ENCODE data around the gene RPLP1.

The RPLP1 gene
- long read RNA-seq, transcript RPLP1-201 (4 exons, 1,197 nt), result major isoform, 1,697 of 1,723 reads
- long read RNA-seq, partial matches to known transcripts, result 12 of 1,723 reads
- long read RNA-seq, other reads (novel, unspliced or antisense), result 9 of 1,723 reads

- H3K4me3 ChIP-seq (replicated peaks; ENCODE audit: insufficient read depth, low read length), result peak within 1 kb of the TSS; percentile 75
- peak within 1 kb of the TSS; percentile 88 for H3K27ac ChIP-seq (replicated peaks)
- DNase-seq (ENCODE audit: low read depth in 1 of 2, low spot score in 1 of 2), result peak; percentile 95 to 96
- no peaks in the 10 kb centered on the region for H3K27me3 ChIP-seq (ENCODE audit: insufficient read depth, poor library complexity, severe bottlenecking)
- TF ChIP-seq SPI1 (IDR thresholded peaks at IDR 0.05; ENCODE audit: borderline replicate concordance, low read depth) (no peak), POLR2AphosphoS5 (IDR thresholded peaks at IDR 0.05; ENCODE audit: low read depth) (peak; percentile 99), CTCF (IDR thresholded peaks at IDR 0.05; ENCODE audit: insufficient read depth, low read length) (no peak), REST (IDR thresholded peaks at IDR 0.05; ENCODE audit: insufficient replicate concordance, low read depth) (peak; percentile 84), GABPA (IDR thresholded peaks at IDR 0.05; ENCODE audit: low read depth) (peak; percentile 12; the same call in 1 of the 2 replicates)
Observed at GRCh38 chr15:69452692-69453521, at the start of gene RPLP1. Gene RPLP1 (plus strand): TSS chr15:69452818. CDS start chr15:69452949, 131 bp downstream.

- TF ChIP-seq CTCF (IDR thresholded peaks at IDR 0.05; ENCODE audit: insufficient read depth, low read length) (no peak), SPI1 (IDR thresholded peaks at IDR 0.05; ENCODE audit: borderline replicate concordance, low read depth) (no peak), GABPA (IDR thresholded peaks at IDR 0.05; ENCODE audit: low read depth) (no peak), REST (IDR thresholded peaks at IDR 0.05; ENCODE audit: insufficient replicate concordance, low read depth) (no peak), POLR2AphosphoS5 (IDR thresholded peaks at IDR 0.05; ENCODE audit: low read depth) (no peak)
- Histone ChIP-seq H3K4me3 (replicated peaks; ENCODE audit: insufficient read depth, low read length) (no peak overlapping the region), H3K27ac (replicated peaks) (no peak overlapping the region), H3K27me3 (ENCODE audit: insufficient read depth, poor library complexity, severe bottlenecking) (no peaks in the 10 kb centered on the region)
- DNase-seq (ENCODE audit: low read depth in 1 of 2, low spot score in 1 of 2), result no peak
Observed at GRCh38 chr15:69403594-69403993, 49.0 kb upstream of the RPLP1 start.

GRCh38 chr15:69405110-69405509 lies 47.5 kb upstream of the RPLP1 start:
- Histone ChIP-seq H3K4me3 (replicated peaks; ENCODE audit: insufficient read depth, low read length) (no peak overlapping the region), H3K27ac (replicated peaks) (no peak overlapping the region), H3K27me3 (ENCODE audit: insufficient read depth, poor library complexity, severe bottlenecking) (no peaks in the 10 kb centered on the region)
- TF ChIP-seq REST (IDR thresholded peaks at IDR 0.05; ENCODE audit: insufficient replicate concordance, low read depth) (no peak), SPI1 (IDR thresholded peaks at IDR 0.05; ENCODE audit: borderline replicate concordance, low read depth) (no peak), CTCF (IDR thresholded peaks at IDR 0.05; ENCODE audit: insufficient read depth, low read length) (no peak)
- no peak for DNase-seq (ENCODE audit: low read depth in 1 of 2, low spot score in 1 of 2)
